Activated CD4-positive, alpha-beta T cell treated with anti-CD3 and anti-CD28 coated beads, Interleukin-2, amount 10 ng/mL, durations not matched to agents 7 days and 5 days (primary cell): ENCODE data around the gene GRB14. TPM values are rescaled to one million over a fixed set of nuclear protein-coding genes. Genes with fewer than 3 reads are reported as not detected.
"Not testable (repeated sequence)": the region's sequence is repeated elsewhere in the genome, so short reads cannot be mapped to it uniquely, and the experiment has no call there.

Source experiments
- CTCF ChIA-PET: fragments of 350-600 bp; sonication (Branson Sonifier 250); formaldehyde crosslinking; loops from one replicate; lab custom pipeline; 2021; ENCODE audit warnings: antibody characterized with exemption; lab: Charles Lee
- POLR2A ChIA-PET: fragments of 350-600 bp; sonication (Branson Sonifier 250); formaldehyde crosslinking; loops from one replicate; lab custom pipeline; 2021; ENCODE audit warnings: antibody characterized with exemption; lab: Charles Lee
- DNase-seq: peaks from one replicate; pipeline ENCODE4 v3.0.0-alpha.2; 2020
- H3K27ac Mint-ChIP-seq: one replicate; pipeline ENCODE4 v1.8.0; 2021; ENCODE audit warnings: mild to moderate bottlenecking, moderate library complexity, mixed read lengths
- H3K27me3 Mint-ChIP-seq: one replicate; pipeline ENCODE4 v1.8.0; 2021; ENCODE audit warnings: mixed read lengths
- H3K36me3 Mint-ChIP-seq: one replicate; pipeline ENCODE4 v1.8.0; 2021; ENCODE audit warnings: low read depth, mixed read lengths
- H3K4me1 Mint-ChIP-seq: one replicate; pipeline ENCODE4 v1.8.0; 2021; ENCODE audit warnings: mixed read lengths
- H3K4me3 Mint-ChIP-seq: one replicate; pipeline ENCODE4 v1.8.0; 2021; ENCODE audit warnings: mild to moderate bottlenecking, moderate library complexity, mixed read lengths
- H3K9me3 Mint-ChIP-seq: one replicate; pipeline ENCODE4 v1.8.0; 2021; ENCODE audit warnings: mixed read lengths
- total RNA-seq, 2 experiments: library from RNA; stranded (reverse); gene quantifications; one replicate each; pipeline ENCODE4 v1.2.3, GENCODE V29; 2021

GRB14 gene
- total RNA-seq, 2 experiments from 2014 or later: not detected

- Mint-ChIP-seq H3K9me3 (no peaks in the 10 kb centered on the region), H3K27ac (no peak overlapping the region), H3K27me3 (no peaks in the 10 kb centered on the region), H3K36me3 (no peaks in the 10 kb centered on the region), H3K4me1 (no peaks in the 10 kb centered on the region), H3K4me3 (no peak overlapping the region)
- CTCF ChIA-PET: no interaction called here
- POLR2A ChIA-PET: no interaction called here
- DNase-seq: no peak
Observed at GRCh38 chr2:164495491-164496223, 125.6 kb downstream of the GRB14 start.

- ChIA-PET POLR2A (no interaction called here), CTCF (no interaction called here)
- H3K4me1 Mint-ChIP-seq: no peaks in the 10 kb centered on the region
- H3K4me3 Mint-ChIP-seq: no peak overlapping the region
- H3K27me3 Mint-ChIP-seq: no peaks in the 10 kb centered on the region
- no peak overlapping the region for H3K27ac Mint-ChIP-seq
- DNase-seq: no peak
- H3K9me3 Mint-ChIP-seq: no peaks in the 10 kb centered on the region
- no peaks in the 10 kb centered on the region for H3K36me3 Mint-ChIP-seq
Observed at GRCh38 chr2:164485541-164485940, 135.7 kb downstream of the GRB14 start.

GRCh38 chr2:164479460-164479859, 141.8 kb downstream of the GRB14 start:
- POLR2A ChIA-PET: no interaction called here
- Mint-ChIP-seq H3K4me1 (no peaks in the 10 kb centered on the region), H3K9me3 (no peaks in the 10 kb centered on the region), H3K36me3 (no peaks in the 10 kb centered on the region), H3K27ac (no peak overlapping the region), H3K27me3 (no peaks in the 10 kb centered on the region), H3K4me3 (no peak overlapping the region)
- CTCF ChIA-PET: no interaction called here
- DNase-seq: no peak

GRCh38 chr2:164478205-164478604, 143.1 kb downstream of the GRB14 start:
- no peaks in the 10 kb centered on the region for H3K27me3 Mint-ChIP-seq
- no peak overlapping the region for H3K27ac Mint-ChIP-seq
- no peak overlapping the region for H3K4me3 Mint-ChIP-seq
- no peaks in the 10 kb centered on the region for H3K9me3 Mint-ChIP-seq
- POLR2A ChIA-PET: no interaction called here
- DNase-seq: no peak
- H3K36me3 Mint-ChIP-seq: no peaks in the 10 kb centered on the region
- no peaks in the 10 kb centered on the region for H3K4me1 Mint-ChIP-seq
- CTCF ChIA-PET: no interaction called here

- Mint-ChIP-seq H3K27ac (no peak overlapping the region), H3K27me3 (no peaks in the 10 kb centered on the region), H3K4me1 (no peaks in the 10 kb centered on the region), H3K4me3 (no peak overlapping the region), H3K36me3 (no peaks in the 10 kb centered on the region), H3K9me3 (no peaks in the 10 kb centered on the region)
- CTCF ChIA-PET: no interaction called here
- POLR2A ChIA-PET: no interaction called here
- DNase-seq: no peak
Observed at GRCh38 chr2:164474873-164475272, 146.4 kb downstream of the GRB14 start.

GRCh38 chr2:164473021-164473420, 148.3 kb downstream of the GRB14 start:
- ChIA-PET POLR2A (no interaction called here), CTCF (interaction anchor here (0.5 kb wide), 1 partner anchor 367 kb away, joined by 3 read pairs; no protein-coding TSS in a partner anchor)
- no peaks in the 10 kb centered on the region for H3K27me3 Mint-ChIP-seq
- no peak overlapping the region for H3K4me3 Mint-ChIP-seq
- no peaks in the 10 kb centered on the region for H3K9me3 Mint-ChIP-seq
- DNase-seq: no peak
- no peaks in the 10 kb centered on the region for H3K36me3 Mint-ChIP-seq
- H3K4me1 Mint-ChIP-seq: no peaks in the 10 kb centered on the region
- H3K27ac Mint-ChIP-seq: no peak overlapping the region

- CTCF ChIA-PET, POLR2A ChIA-PET, H3K4me1 Mint-ChIP-seq, H3K27ac Mint-ChIP-seq, DNase-seq, H3K4me3 Mint-ChIP-seq, H3K27me3 Mint-ChIP-seq, H3K36me3 Mint-ChIP-seq, H3K9me3 Mint-ChIP-seq: not testable (repeated sequence)
Observed at GRCh38 chr2:164465047-164465446, 156.2 kb downstream of the GRB14 start.

- ChIA-PET POLR2A (no interaction called here), CTCF (no interaction called here)
- no peaks in the 10 kb centered on the region for H3K4me1 Mint-ChIP-seq
- H3K36me3 Mint-ChIP-seq: no peaks in the 10 kb centered on the region
- no peaks in the 10 kb centered on the region for H3K27me3 Mint-ChIP-seq
- H3K4me3 Mint-ChIP-seq: no peak overlapping the region
- H3K9me3 Mint-ChIP-seq: no peaks in the 10 kb centered on the region
- no peak overlapping the region for H3K27ac Mint-ChIP-seq
- DNase-seq: no peak
Observed at GRCh38 chr2:164464376-164464775, 156.9 kb downstream of the GRB14 start.

- CTCF ChIA-PET: no interaction called here
- POLR2A ChIA-PET: no interaction called here
- Mint-ChIP-seq H3K9me3 (no peaks in the 10 kb centered on the region), H3K27me3 (no peaks in the 10 kb centered on the region), H3K36me3 (no peaks in the 10 kb centered on the region), H3K27ac (no peak overlapping the region), H3K4me3 (no peak overlapping the region), H3K4me1 (no peaks in the 10 kb centered on the region)
- DNase-seq: no peak
Observed at GRCh38 chr2:164458792-164459191, 162.5 kb downstream of the GRB14 start.

- no peaks in the 10 kb centered on the region for H3K27me3 Mint-ChIP-seq
- H3K4me3 Mint-ChIP-seq: no peak overlapping the region
Observed at GRCh38 chr2:164457271-164457670, 164.0 kb downstream of the GRB14 start.

GRCh38 chr2:164456619-164457018, 164.7 kb downstream of the GRB14 start:
- no peaks in the 10 kb centered on the region for H3K36me3 Mint-ChIP-seq
- no peak overlapping the region for H3K4me3 Mint-ChIP-seq
- no peak overlapping the region for H3K27ac Mint-ChIP-seq
- CTCF ChIA-PET: no interaction called here
- no peak for DNase-seq
- H3K27me3 Mint-ChIP-seq: no peaks in the 10 kb centered on the region
- POLR2A ChIA-PET: no interaction called here
- no peaks in the 10 kb centered on the region for H3K9me3 Mint-ChIP-seq
- H3K4me1 Mint-ChIP-seq: no peaks in the 10 kb centered on the region

More at GRCh38 chr2:164457271-164457670, 164.0 kb downstream of the GRB14 start:
- no peaks in the 10 kb centered on the region for H3K4me1 Mint-ChIP-seq
- no peak overlapping the region for H3K27ac Mint-ChIP-seq
- ChIA-PET POLR2A (no interaction called here), CTCF (no interaction called here)
- no peaks in the 10 kb centered on the region for H3K36me3 Mint-ChIP-seq
- H3K9me3 Mint-ChIP-seq: no peaks in the 10 kb centered on the region
- DNase-seq: no peak

GRCh38 chr2:164453656-164454305, 167.5 kb downstream of the GRB14 start:
- CTCF ChIA-PET: no interaction called here
- no peak overlapping the region for H3K27ac Mint-ChIP-seq
- no peak for DNase-seq
- no peaks in the 10 kb centered on the region for H3K36me3 Mint-ChIP-seq
- H3K9me3 Mint-ChIP-seq: no peaks in the 10 kb centered on the region
- no peaks in the 10 kb centered on the region for H3K4me1 Mint-ChIP-seq
- POLR2A ChIA-PET: no interaction called here
- no peaks in the 10 kb centered on the region for H3K27me3 Mint-ChIP-seq
- H3K4me3 Mint-ChIP-seq: no peak overlapping the region

GRCh38 chr2:164450278-164450677, 171.0 kb downstream of the GRB14 start:
- no peaks in the 10 kb centered on the region for H3K9me3 Mint-ChIP-seq
- POLR2A ChIA-PET: no interaction called here

More at GRCh38 chr2:164450278-164450677, 171.0 kb downstream of the GRB14 start:
- Mint-ChIP-seq H3K27ac (no peak overlapping the region), H3K4me1 (no peaks in the 10 kb centered on the region), H3K27me3 (no peaks in the 10 kb centered on the region), H3K4me3 (no peak overlapping the region), H3K36me3 (no peaks in the 10 kb centered on the region)
- no peak for DNase-seq
- CTCF ChIA-PET: no interaction called here
